ENCODE measurements around the gene KANSL2. TPM values are rescaled to one million over a fixed set of nuclear protein-coding genes. Genes with fewer than 3 reads are reported as not detected.

Gene KANSL2
- total and polyA plus RNA-seq, 9 of the 15 experiments (the other 6 are each of a cell fraction or from before 2014, with no cell fraction given), result 41.1 to 89.8 (median 55.4) TPM

DNA sequence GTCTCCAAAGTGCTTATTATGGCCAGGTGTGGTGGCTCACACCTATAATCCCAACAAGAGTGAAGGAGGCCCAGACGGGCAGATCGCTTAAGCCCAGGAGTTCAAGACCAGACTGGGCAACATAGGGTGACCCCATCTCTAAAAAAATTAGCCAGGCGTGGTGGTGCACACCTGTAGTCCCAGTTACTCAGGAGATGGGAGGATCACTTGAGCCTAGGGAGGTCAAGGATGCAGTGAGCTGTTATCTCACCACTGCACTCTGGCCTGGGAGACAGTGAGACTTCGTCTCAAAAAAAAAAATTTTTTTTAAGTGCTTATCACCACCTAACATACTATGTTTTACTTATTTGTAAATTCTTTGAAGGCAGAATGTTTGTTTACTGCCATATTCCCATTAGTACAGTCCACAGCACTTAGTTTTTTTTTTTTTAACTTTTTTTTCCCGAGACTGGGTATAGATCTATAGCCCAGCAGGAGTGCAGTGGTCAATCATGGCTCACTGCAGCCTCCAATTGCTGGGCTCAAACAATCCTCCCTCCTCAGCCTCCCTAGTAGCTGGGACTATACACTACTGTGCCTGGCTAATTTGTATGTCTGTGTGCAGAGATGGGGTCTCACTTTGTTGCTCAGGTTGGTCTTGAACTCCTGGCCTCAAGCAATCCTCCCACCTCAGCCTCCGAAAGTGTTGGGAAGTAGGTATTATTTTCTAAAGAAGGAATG lies 4.7 kb upstream of the KANSL2 start:
- Histone ChIP-seq H4K20me1 (replicated peaks; ENCODE audit: control insufficient read depth, insufficient read depth, low read length) (no peaks in the 10 kb centered on the region), H3K9me1 (ENCODE audit: control insufficient read depth, insufficient read depth, low read length) (no peaks in the 10 kb centered on the region), H3K27me3 (ENCODE audit: control insufficient read depth in 2 of 2, insufficient read depth in 2 of 2, low read length in 2 of 2) (no peaks in the 10 kb centered on the region), H3K27ac (ENCODE audit: extremely low read depth, low read depth, low read length) (no peak overlapping the region), H3K4me2 (ENCODE audit: insufficient read depth, low read length) (no peak overlapping the region), H3K79me2 (ENCODE audit: control insufficient read depth, insufficient read depth, low read length) (peaks cover 25% of the 10 kb centered on the region), H3K9me3 (replicated peaks; ENCODE audit: control insufficient read depth, insufficient read depth, low read depth, low read length) (no peaks in the 10 kb centered on the region), H3K9ac (ENCODE audit: insufficient read depth in 1 of 2, low read depth in 2 of 2, low read length in 2 of 2) (no peak overlapping the region), H3K36me3 (ENCODE audit: control insufficient read depth, insufficient read depth, low read length) (peaks cover 43% of the 10 kb centered on the region), H3K4me3 (no peak overlapping the region), H3K4me1 (replicated peaks in 1 of 2; ENCODE audit: control insufficient read depth in 2 of 2, insufficient read depth in 2 of 2, low read length in 2 of 2) (peaks cover 5 to 9% of the 10 kb centered on the region in 2 experiments; a peak in 4 of 5 replicates), H2AFZ (ENCODE audit: low read depth, low read length) (no peak overlapping the region)
- 62% methylated on average over 6 of the region's 6 CpGs for WGBS (ENCODE audit: insufficient coverage, low coverage, missing lambda C conversion rate)
- DNase-seq (ENCODE audit: extremely low read depth in 1 of 4, low spot score in 3 of 4) (peak in 1 of 4 experiments; percentile 47), ATAC-seq (no peak), FAIRE-seq (no peak)
- ChIA-PET CTCF (ENCODE audit: low intra/inter-chr PET ratio) (no interaction called here), POLR2A (interaction anchor here (1.8 kb wide), 1 partner anchor 10 kb away, joined by 5 read pairs; no protein-coding TSS in a partner anchor)
- no TSS peak for BruUV-seq (replicated peaks)
- in situ Hi-C loops (cut with MboI), result no loop called here
- intact Hi-C loops (cut with micrococcal nuclease), result no loop called here
- TF ChIP-seq, protein P1, sequence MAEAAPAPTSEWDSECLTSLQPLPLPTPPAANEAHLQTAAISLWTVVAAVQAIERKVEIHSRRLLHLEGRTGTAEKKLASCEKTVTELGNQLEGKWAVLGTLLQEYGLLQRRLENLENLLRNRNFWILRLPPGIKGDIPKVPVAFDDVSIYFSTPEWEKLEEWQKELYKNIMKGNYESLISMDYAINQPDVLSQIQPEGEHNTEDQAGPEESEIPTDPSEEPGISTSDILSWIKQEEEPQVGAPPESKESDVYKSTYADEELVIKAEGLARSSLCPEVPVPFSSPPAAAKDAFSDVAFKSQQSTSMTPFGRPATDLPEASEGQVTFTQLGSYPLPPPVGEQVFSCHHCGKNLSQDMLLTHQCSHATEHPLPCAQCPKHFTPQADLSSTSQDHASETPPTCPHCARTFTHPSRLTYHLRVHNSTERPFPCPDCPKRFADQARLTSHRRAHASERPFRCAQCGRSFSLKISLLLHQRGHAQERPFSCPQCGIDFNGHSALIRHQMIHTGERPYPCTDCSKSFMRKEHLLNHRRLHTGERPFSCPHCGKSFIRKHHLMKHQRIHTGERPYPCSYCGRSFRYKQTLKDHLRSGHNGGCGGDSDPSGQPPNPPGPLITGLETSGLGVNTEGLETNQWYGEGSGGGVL (CRISPR knock-in tag; IDR thresholded peaks at IDR 0.05), result no peak
- TF ChIP-seq STAT5A (IDR thresholded peaks at IDR 0.05; ENCODE audit: borderline replicate concordance, low read length) (0 out of 2 replicates have a peak, but pooled peaks have one; percentile 15), ZEB2 (IDR thresholded peaks at IDR 0.05) (peak; percentile 20; the same call in 1 of the 2 replicates), PML (IDR thresholded peaks at IDR 0.05; ENCODE audit: low read length) (0 out of 2 replicates have a peak, but pooled peaks have one; percentile 19), SLC30A9 (CRISPR knock-in tag; IDR thresholded peaks at IDR 0.05) (no peak), TEAD4 (IDR thresholded peaks at IDR 0.05; ENCODE audit: low read length) (0 out of 2 replicates have a peak, but pooled peaks have one; percentile 33), TEAD4 (CRISPR knock-in tag; IDR thresholded peaks at IDR 0.05; ENCODE audit: borderline replicate concordance) (no peak), GATA2 (CRISPR knock-in tag; IDR thresholded peaks at IDR 0.05) (0 out of 2 replicates have a peak, but pooled peaks have one; percentile 24), TCF3 (CRISPR knock-in tag; IDR thresholded peaks at IDR 0.05) (peak; percentile 70), EP300 (IDR thresholded peaks at IDR 0.05; ENCODE audit: low read length) (peak; percentile 30; the same call in 1 of the 2 replicates), ZNF24 (IDR thresholded peaks at IDR 0.05) (0 out of 2 replicates have a peak, but pooled peaks have one; percentile 17), FOXK2 (conservative IDR thresholded peaks at IDR 0.05 in 1 of 2, IDR thresholded peaks at IDR 0.05 in 1 of 2; ENCODE audit: low read depth in 2 of 2) (no peak), CBX2 (IDR thresholded peaks at IDR 0.05; ENCODE audit: insufficient read depth, low read length, poor library complexity, severe bottlenecking) (no peak), ARID1B (IDR thresholded peaks at IDR 0.05) (peak; percentile 45; the same call in 1 of the 2 replicates), SUPT5H (IDR thresholded peaks at IDR 0.05) (0 out of 2 replicates have a peak, but pooled peaks have one; percentile 10), BCOR (IDR thresholded peaks at IDR 0.05) (peak; percentile 57; the same call in 1 of the 2 replicates), HEY1 (CRISPR knock-in tag; IDR thresholded peaks at IDR 0.05; ENCODE audit: borderline replicate concordance) (no peak), POLR2A (conservative IDR thresholded peaks at IDR 0.05) (peak; percentile 46), SRSF1 (IDR thresholded peaks at IDR 0.05; ENCODE audit: low read depth, low read length) (no peak), CBFA2T2 (conservative IDR thresholded peaks at IDR 0.05) (peak; percentile 60), CBFA2T3 (IDR thresholded peaks at IDR 0.05) (peak; percentile 74), SMARCE1 (IDR thresholded peaks at IDR 0.05) (0 out of 2 replicates have a peak, but pooled peaks have one; percentile 13)
- TF ChIP-seq, protein P2, sequence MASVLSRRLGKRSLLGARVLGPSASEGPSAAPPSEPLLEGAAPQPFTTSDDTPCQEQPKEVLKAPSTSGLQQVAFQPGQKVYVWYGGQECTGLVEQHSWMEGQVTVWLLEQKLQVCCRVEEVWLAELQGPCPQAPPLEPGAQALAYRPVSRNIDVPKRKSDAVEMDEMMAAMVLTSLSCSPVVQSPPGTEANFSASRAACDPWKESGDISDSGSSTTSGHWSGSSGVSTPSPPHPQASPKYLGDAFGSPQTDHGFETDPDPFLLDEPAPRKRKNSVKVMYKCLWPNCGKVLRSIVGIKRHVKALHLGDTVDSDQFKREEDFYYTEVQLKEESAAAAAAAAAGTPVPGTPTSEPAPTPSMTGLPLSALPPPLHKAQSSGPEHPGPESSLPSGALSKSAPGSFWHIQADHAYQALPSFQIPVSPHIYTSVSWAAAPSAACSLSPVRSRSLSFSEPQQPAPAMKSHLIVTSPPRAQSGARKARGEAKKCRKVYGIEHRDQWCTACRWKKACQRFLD (CRISPR knock-in tag; IDR thresholded peaks at IDR 0.05), result no peak

Data from K562 (cell line).